NCI-H146 treated with DMSO at 0.1 percent for 48 hours (cell line): ENCODE data around the gene ACVR2B.

Source experiments
- DNase-seq: peaks from one replicate; lab custom pipeline; 2025; ENCODE audit not compliant: unreplicated experiment; lab: John Stamatoyannopoulos, UW

ACVR2B gene

DNA sequence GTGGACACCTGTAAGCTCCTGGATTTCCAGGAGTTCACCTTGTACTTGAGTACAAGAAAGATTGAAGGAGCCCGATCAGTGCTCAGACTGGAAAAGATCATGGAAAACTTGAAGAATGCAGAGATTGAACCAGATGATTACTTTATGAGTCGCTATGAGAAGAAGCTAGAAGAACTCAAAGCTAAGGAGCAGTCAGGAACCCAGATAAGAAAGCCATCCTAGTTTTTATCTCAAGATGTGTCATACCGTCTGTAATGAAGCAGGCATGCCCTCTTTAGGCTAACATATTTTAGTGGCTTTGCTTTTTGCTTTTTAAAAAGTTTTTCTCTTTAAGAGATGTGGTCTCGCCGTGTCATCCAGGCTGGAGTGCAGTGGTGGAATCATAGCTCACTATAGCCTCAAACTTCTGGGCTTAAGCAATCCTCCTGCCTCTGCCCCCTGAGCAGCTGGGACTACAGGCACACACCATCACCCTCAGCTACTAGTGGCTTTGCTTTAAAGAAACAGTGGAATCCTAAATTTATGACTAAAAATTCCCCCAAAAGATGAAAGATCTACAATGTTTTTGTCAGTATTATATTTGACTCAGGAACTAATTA is 70.5 kb downstream of the ACVR2B start:
- DNase-seq: no peak

DNA sequence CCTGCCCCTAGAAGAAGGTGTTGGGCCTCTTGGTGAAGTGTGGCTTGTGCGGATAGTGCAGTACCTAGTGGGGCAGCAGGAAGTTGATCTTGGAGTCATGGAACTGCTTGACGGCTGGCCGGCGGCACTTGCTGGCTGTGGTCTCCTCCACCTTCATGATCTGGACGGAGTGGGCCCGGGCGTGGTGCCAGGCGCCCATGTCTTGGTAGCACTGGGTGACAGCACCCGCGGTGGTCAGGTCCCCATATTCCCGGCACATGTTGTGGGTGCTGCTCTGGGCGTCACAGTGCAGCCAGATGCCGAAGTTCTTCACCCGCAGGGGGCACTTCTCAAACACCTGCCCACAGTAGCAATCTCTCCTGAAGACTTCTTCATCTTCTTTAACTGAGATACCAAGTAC is 73.1 kb downstream of the ACVR2B start:
- no peak for DNase-seq

DNA sequence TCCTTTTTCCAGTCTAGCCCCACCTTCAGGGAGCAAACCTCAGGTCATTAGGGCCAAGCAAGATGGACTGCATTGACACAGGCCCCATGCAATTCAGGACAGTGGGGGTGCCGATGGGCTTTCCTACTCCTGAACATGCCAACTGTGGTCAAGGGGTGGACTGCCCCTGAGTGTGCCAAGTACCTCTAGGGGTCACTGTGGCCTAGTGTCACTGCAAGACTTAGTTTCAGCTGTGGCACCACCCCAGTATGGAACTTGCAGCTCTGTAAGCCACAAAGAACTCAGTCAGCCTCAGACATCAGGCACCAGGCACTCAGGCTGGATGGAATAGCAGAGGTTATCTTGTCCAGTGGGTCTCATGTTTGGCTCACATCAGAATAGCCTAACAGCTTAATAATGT is 74.8 kb downstream of the ACVR2B start:
- DNase-seq: no peak

DNA sequence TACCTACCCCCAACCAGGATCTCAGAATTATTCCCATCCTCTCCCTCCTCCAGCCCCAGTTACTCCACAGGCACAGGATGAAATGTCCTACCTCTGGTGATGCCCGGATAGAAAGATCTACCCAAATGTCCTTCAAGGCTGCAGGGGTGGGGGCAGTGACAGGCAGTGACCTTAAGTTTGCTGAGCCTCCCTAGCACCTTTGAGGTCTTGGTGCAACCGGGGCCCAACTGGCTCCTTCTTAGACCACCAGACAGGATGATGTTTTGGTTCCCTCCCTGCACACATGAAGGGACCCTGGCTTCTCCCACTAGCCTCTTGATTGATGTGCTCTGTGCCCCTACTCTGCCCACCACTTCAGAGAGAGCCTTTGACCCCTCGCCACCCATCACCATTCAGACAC is 78.8 kb downstream of the ACVR2B start:
- DNase-seq: no peak

GRCh38 chr3:38533285-38533976 is 79.7 kb downstream of the ACVR2B start:
- no peak for DNase-seq

GRCh38 chr3:38534180-38534579 is 80.5 kb downstream of the ACVR2B start:
- no peak for DNase-seq

GRCh38 chr3:38534604-38535003 is 80.9 kb downstream of the ACVR2B start:
- no peak for DNase-seq

DNA sequence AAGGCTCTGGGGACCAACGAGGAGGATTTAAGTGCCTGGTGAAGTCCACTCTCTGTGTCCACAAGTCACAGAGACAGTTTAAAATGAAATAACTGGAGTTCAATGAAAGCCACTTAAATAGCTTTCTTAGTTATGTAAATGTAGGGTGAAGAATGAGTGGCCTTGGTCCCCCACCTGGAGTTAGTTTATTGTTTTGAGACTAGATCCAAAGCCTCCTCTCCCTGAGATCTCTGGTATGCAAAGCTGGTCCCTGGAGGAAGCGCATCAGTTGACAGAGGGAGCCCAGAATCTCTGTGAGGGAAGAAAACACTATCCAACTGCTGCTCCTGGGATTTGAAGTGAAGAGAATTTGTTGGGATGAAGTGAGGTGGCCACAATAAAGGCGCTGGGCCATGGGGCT is 83.0 kb downstream of the ACVR2B start:
- no peak for DNase-seq

DNA sequence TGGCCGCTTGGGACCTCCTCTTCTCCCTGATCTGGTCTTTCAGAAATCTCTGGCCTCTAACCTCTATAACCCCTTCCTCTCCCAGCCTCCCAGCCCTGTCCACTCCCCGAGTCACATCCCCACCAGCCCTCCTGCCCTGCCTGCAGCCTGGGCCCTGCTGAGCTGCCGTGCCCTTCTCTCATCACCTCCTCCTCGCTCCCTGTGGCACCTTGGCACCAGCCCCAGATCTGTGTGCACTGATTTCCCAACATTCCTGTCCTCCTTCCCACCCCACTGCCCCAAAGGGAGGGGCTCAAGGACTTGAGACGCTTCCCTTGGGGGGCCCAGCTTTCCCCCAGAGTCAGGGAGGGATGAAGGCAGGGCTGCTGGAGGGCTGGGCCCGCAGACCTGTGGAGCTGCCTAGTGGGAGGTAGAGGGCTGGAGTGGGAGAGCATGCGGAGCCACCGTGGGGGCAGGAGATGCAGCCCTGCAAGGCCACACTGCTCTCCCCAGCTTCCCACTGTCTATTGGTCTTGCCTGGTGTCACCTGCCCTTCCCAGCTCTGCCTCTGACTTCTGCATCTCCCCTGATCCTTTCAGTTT is 85.2 kb downstream of the ACVR2B start:
- DNase-seq: no peak

- DNase-seq: no peak
Observed at GRCh38 chr3:38541806-38542205, 88.1 kb downstream of the ACVR2B start.
